Stimulated activated CD4-positive, alpha-beta T cell treated with anti-CD3 and anti-CD28 coated beads, Interleukin-4, amount 100 ng/mL, for 4 hours (primary cell): Measurements from ENCODE around the gene TRIM8.

Experiments used
- DNase-seq, 2 experiments: peaks; one replicate each; pipeline ENCODE4 v3.0.0-alpha.2; 2020

Gene TRIM8

DNA sequence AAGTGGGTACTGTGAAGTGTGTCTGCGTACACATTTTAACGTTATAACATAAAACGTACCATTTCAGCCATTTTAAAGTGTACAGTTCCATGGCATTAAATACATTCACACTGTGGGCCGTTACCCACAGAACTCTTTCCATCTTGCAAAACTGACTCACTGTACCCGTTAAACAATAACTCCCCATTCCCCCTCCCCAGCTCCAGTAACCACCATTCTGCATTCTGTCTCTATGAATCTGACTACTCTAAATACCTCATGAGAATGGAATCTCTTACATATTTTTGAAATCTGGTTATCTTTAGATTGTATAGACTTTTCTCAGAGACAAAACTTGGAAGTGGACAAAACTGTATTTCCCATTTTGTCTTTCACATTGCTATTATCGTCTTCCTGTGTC, 60.6 kb downstream of the TRIM8 start:
- DNase-seq, result no peak

DNA sequence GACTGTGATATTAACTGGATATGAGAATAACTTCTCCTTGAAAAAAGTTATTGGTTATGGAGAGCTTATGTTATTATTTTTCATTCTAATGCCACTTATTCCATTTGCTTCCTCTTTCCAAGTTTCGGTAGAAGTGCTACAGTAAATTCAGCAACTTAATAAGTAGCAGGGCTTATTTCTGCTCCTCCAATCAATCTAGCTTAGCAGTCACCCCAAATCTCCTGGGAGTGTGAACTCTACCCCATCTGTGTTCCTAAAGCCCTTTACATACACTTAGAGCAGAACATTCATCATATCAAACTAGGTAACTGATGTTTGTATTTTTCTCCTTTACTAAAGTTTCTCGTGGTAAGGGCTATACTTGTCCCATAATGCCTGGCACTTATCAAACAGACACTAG, 61.3 kb downstream of the TRIM8 start:
- no peak for DNase-seq
